K562 (cell line): Measurements from ENCODE around the gene KIF15. TPM values are rescaled to one million over a fixed set of nuclear protein-coding genes. Genes with fewer than 3 reads are reported as not detected.

Experiments
- CHD1 ChIP-seq: fragments of 200-600 bp; sonication (generic); IDR thresholded peaks from one replicate; pipeline ENCODE4 v1.6.1; 2012; ENCODE audit warnings: mild to moderate bottlenecking, moderate library complexity, low read length, inconsistent platforms
- CREB3 ChIP-seq: fragments of 450-650 bp; conservative IDR thresholded peaks from 2 replicates; pipeline ENCODE4 v1.6.1; 2016; ENCODE audit warnings: missing genetic modification characterization, low read depth, mild to moderate bottlenecking, missing compliant biosample characterization, moderate library complexity
- HMG20A ChIP-seq: fragments of 450-650 bp; formaldehyde crosslinking; conservative IDR thresholded peaks from 2 replicates; pipeline ENCODE4 v1.4.0; 2020; ENCODE audit warnings: mild to moderate bottlenecking, mixed read lengths
- MTA3 ChIP-seq: fragments of 450-650 bp; formaldehyde crosslinking; IDR thresholded peaks from 2 replicates; pipeline ENCODE4 v1.6.1; 2017; ENCODE audit warnings: mild to moderate bottlenecking, borderline replicate concordance
- PHF8 ChIP-seq: fragments of 200-600 bp; sonication (generic); IDR thresholded peaks from 2 replicates; pipeline ENCODE4 v1.6.1; 2012; ENCODE audit warnings: mixed run types, mild to moderate bottlenecking, inconsistent platforms, low read length, moderate library complexity, borderline replicate concordance
- RREB1 ChIP-seq: fragments of 250-450 bp; sonication (Bioruptor Pico); IDR thresholded peaks from 2 replicates; pipeline ENCODE4 v1.4.0; 2020
- TCF7 ChIP-seq: sonication (generic); IDR thresholded peaks from 2 replicates; pipeline ENCODE4 v1.6.1; 2016; ENCODE audit warnings: antibody characterized with exemption, borderline replicate concordance
- TFAM ChIP-seq: fragments of 250-450 bp; sonication (Bioruptor Pico); conservative IDR thresholded peaks from 2 replicates; pipeline ENCODE4 v1.5.0; 2021; ENCODE audit warnings: mild to moderate bottlenecking, moderate library complexity
- ZC3H11A ChIP-seq: IDR thresholded peaks from 2 replicates; pipeline ENCODE4 v1.6.1; 2012; ENCODE audit warnings: low read depth, low read length, improper control_type of control experiment
- ZNF280B ChIP-seq: fragments of 250-450 bp; sonication (Bioruptor Pico); IDR thresholded peaks from 2 replicates; pipeline ENCODE4 v1.5.1; 2021; ENCODE audit warnings: mild to moderate bottlenecking
- ZNF644 ChIP-seq: fragments of 200-800 bp; sonication (Bioruptor generic); IDR thresholded peaks from 2 replicates; pipeline ENCODE4 v1.6.1; 2016; ENCODE audit warnings: low read depth, missing genetic modification characterization, missing compliant biosample characterization
- polyA plus RNA-seq, 8 experiments: library from polyadenylated mRNA; depleted of rRNA in 4 of 8; stranded (reverse) in 5 of 8; unstranded in 3 of 8; fragments of >200 nt; fragmentation: Nextera tagmentation in 2 of 8; fragmentation: Illumina TruSeq in 1 of 8; extraction: Ambion mirVana in 2 of 8; extraction: Trizol in 1 of 8; gene quantifications; 2 replicates each; pipeline versions ENCODE4 v1.2.1 to v1.2.3, GENCODE V29; 2011 to 2014; ENCODE audit warnings: inconsistent platforms in 1 of 8, missing spikeins in 1 of 8
- total RNA-seq, 7 experiments: library from RNA; depleted of rRNA in 6 of 7; stranded (reverse); fragments of >200 nt in 6 of 7; fragmentation: Illumina TruSeq in 2 of 7; extraction: Trizol in 2 of 7; gene quantifications; 2 replicates each; pipeline versions ENCODE4 v1.2.1 to v1.2.3, GENCODE V29; 2011 to 2021; ENCODE audit warnings: low replicate concordance in 1 of 7
- TF ChIP-seq, protein P1 (sequence below): fragments of 250-450 bp; sonication (Bioruptor Pico); IDR thresholded peaks from 2 replicates; pipeline ENCODE4 v1.4.0; 2020; ENCODE audit warnings: mild to moderate bottlenecking, moderate library complexity

Gene KIF15
- total and polyA plus RNA-seq, 9 of the 15 experiments (the other 6 are each of a cell fraction or from before 2014, with no cell fraction given): 9.0 to 45.9 (median 26.0) TPM

DNA sequence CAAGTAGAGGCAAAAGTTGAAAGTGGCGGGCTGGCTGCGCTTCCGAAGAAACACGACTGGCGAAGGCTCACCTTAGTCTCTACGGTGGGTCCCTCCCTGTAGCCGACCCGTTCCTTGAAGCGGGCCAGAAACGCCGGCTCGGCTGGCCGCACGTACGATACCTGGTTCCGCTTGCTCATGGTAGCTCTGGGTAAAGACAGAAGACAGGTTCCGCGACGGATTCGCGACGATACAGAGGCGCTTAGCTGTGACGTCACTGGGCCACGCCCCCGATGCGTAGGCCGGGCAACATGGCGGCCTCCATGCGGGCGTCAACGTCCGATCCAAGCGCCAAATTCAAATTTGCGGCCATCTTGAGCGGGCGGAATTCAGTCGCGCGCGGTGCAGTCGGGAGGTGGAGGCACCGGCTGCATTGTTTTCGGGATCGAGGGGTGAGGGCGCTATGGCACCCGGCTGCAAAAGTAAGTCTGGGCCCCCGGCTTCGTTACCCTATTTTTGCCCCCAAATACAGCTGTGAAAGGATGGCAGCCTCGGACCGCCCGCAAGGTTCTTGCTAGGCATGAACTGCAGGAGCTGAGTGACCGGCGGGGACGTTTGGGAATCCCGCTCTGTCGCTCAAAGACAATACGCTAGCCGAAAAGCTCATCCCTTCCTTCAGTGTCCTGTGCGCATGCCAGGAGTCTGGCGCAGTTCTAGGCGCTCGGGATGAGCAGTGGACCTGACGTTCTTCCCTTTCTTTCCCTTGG is at the start of gene KIF15, which contains the start of gene KIAA1143 (continued):
- peak; percentile 71; the same call in 1 of the 2 replicates for TF ChIP-seq ZC3H11A
- 0 out of 2 replicates have a peak, but pooled peaks have one; percentile 71 for TF ChIP-seq TCF7
- peak; percentile 25 for TF ChIP-seq CHD1
- peak; percentile 99 for TF ChIP-seq PHF8
- TF ChIP-seq CREB3: no peak
- TF ChIP-seq RREB1 (CRISPR knock-in tag): 0 out of 2 replicates have a peak, but pooled peaks have one; percentile 27
- TF ChIP-seq, protein P1, sequence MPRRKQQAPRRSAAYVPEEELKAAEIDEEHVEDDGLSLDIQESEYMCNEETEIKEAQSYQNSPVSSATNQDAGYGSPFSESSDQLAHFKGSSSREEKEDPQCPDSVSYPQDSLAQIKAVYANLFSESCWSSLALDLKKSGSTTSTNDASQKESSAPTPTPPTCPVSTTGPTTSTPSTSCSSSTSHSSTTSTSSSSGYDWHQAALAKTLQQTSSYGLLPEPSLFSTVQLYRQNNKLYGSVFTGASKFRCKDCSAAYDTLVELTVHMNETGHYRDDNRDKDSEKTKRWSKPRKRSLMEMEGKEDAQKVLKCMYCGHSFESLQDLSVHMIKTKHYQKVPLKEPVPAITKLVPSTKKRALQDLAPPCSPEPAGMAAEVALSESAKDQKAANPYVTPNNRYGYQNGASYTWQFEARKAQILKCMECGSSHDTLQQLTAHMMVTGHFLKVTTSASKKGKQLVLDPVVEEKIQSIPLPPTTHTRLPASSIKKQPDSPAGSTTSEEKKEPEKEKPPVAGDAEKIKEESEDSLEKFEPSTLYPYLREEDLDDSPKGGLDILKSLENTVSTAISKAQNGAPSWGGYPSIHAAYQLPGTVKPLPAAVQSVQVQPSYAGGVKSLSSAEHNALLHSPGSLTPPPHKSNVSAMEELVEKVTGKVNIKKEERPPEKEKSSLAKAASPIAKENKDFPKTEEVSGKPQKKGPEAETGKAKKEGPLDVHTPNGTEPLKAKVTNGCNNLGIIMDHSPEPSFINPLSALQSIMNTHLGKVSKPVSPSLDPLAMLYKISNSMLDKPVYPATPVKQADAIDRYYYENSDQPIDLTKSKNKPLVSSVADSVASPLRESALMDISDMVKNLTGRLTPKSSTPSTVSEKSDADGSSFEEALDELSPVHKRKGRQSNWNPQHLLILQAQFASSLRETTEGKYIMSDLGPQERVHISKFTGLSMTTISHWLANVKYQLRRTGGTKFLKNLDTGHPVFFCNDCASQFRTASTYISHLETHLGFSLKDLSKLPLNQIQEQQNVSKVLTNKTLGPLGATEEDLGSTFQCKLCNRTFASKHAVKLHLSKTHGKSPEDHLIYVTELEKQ (CRISPR knock-in tag): no peak
- peak; percentile 94 for TF ChIP-seq MTA3
- TF ChIP-seq ZNF644: peak; percentile 86; the same call in 1 of the 2 replicates
- no peak for TF ChIP-seq HMG20A (CRISPR knock-in tag)
- TF ChIP-seq TFAM: no peak
- no peak for TF ChIP-seq ZNF280B (CRISPR knock-in tag)
